Thymus (tissue), 11 donors: ENCODE results near the gene ITPR1. TPM values are rescaled to one million over a fixed set of nuclear protein-coding genes. Genes with fewer than 3 reads are reported as not detected.

ENCODE experiments used
- DNase-seq, 9 donors: peaks; one replicate each; pipeline ENCODE4 v3.0.0-alpha.2; 2013; ENCODE audit warnings: low spot score in 9 of 9, low read depth in 6 of 9, missing footprints in 1 of 9
- H3K27ac ChIP-seq, 2 donors: one replicate each; pipeline ENCODE4 v1.5.1; 2013; ENCODE audit warnings: control low read depth in 1 of 2, low read depth in 1 of 2, low read length in 1 of 2, mild to moderate bottlenecking in 1 of 2, moderate library complexity in 1 of 2
- H3K27me3 ChIP-seq, 2 donors: one replicate each; pipeline ENCODE4 v1.5.1; 2013; ENCODE audit warnings: low read length in 1 of 2; ENCODE audit not compliant: control insufficient read depth in 2 of 2, insufficient read depth in 1 of 2
- H3K36me3 ChIP-seq, 2 donors: one replicate each; pipeline ENCODE4 v1.5.1; 2013; ENCODE audit warnings: low read length in 1 of 2, mild to moderate bottlenecking in 1 of 2, moderate library complexity in 1 of 2; ENCODE audit not compliant: control insufficient read depth in 2 of 2, insufficient read depth in 2 of 2
- H3K4me1 ChIP-seq, 2 donors: one replicate each; pipeline ENCODE4 v1.5.1; 2013; ENCODE audit warnings: low read length in 2 of 2; ENCODE audit not compliant: control insufficient read depth in 2 of 2, insufficient read depth in 2 of 2
- H3K4me3 ChIP-seq, 2 donors: one replicate each; pipeline ENCODE4 v1.5.1; 2013; ENCODE audit warnings: low read length in 2 of 2, control low read depth in 1 of 2, mild to moderate bottlenecking in 1 of 2
- H3K9me3 ChIP-seq, 2 donors: one replicate each; pipeline ENCODE4 v1.5.1; 2013; ENCODE audit warnings: low read length in 1 of 2, mild to moderate bottlenecking in 1 of 2; ENCODE audit not compliant: control insufficient read depth in 2 of 2, insufficient read depth in 1 of 2
- WGBS: extraction: QIAGEN DNeasy Blood & Tissue Kit; methylation state at CpG from one replicate; pipeline ENCODE4 v1.1.7; 2013; 5-methylcytosine and 5-hydroxymethylcytosine counted together
- polyA plus RNA-seq: library from polyadenylated mRNA; stranded (reverse); fragments of 200-250 nt; gene quantifications from one replicate; pipeline ENCODE4 v1.2.3, GENCODE V29; 2013
- total RNA-seq: library from RNA; stranded (reverse); fragments of 120-200 nt; gene quantifications from one replicate; pipeline ENCODE4 v1.2.4, GENCODE V29; 2013
- donor health status: healthy.

ITPR1 gene
- total and polyA plus RNA-seq, 2 donors = 23.9 to 36.6 TPM

- H3K4me1 ChIP-seq = no peaks in the 10 kb centered on the region
- H3K36me3 ChIP-seq = peaks cover 36 to 71% of the 10 kb centered on the region in 2 donors
- H3K27ac ChIP-seq = no peak overlapping the region
- no peaks in the 10 kb centered on the region for H3K9me3 ChIP-seq
- H3K4me3 ChIP-seq = no peak overlapping the region
- no peaks in the 10 kb centered on the region for H3K27me3 ChIP-seq
- DNase-seq = no peak
- 81% methylated on average over 4 of the region's 4 CpGs for WGBS
Observed at GRCh38 chr3:4704552-4704951, 211.4 kb downstream of the ITPR1 start.

GRCh38 chr3:4707324-4707723, 214.2 kb downstream of the ITPR1 start:
- H3K27me3 ChIP-seq = no peaks in the 10 kb centered on the region
- DNase-seq = no peak
- no peaks in the 10 kb centered on the region for H3K4me1 ChIP-seq
- no peaks in the 10 kb centered on the region for H3K9me3 ChIP-seq
- no peak overlapping the region for H3K4me3 ChIP-seq
- peaks cover 31 to 60% of the 10 kb centered on the region in 2 donors for H3K36me3 ChIP-seq
- WGBS = 98% methylated on average over 4 of the region's 4 CpGs
- H3K27ac ChIP-seq = no peak overlapping the region

- Histone ChIP-seq H3K4me1 (no peaks in the 10 kb centered on the region), H3K9me3 (no peaks in the 10 kb centered on the region), H3K4me3 (no peak overlapping the region), H3K36me3 (peaks cover 24 to 60% of the 10 kb centered on the region in 2 donors), H3K27ac (no peak overlapping the region), H3K27me3 (no peaks in the 10 kb centered on the region)
- no peak for DNase-seq
- 80% methylated on average over 7 of the region's 7 CpGs for WGBS
Observed at GRCh38 chr3:4708230-4708629, 215.1 kb downstream of the ITPR1 start.

GRCh38 chr3:4709341-4709740, 216.2 kb downstream of the ITPR1 start:
- WGBS = 81% methylated on average over 1 of the region's 1 CpG
- DNase-seq = no peak
- peaks cover 0 to 3% of the 10 kb centered on the region in 2 donors for H3K9me3 ChIP-seq

GRCh38 chr3:4710191-4710590, 217.0 kb downstream of the ITPR1 start:
- Histone ChIP-seq H3K4me1 (no peaks in the 10 kb centered on the region), H3K27ac (no peak overlapping the region), H3K9me3 (peaks cover 0 to 3% of the 10 kb centered on the region in 2 donors), H3K36me3 (peaks cover 29 to 62% of the 10 kb centered on the region in 2 donors), H3K4me3 (no peak overlapping the region), H3K27me3 (no peaks in the 10 kb centered on the region)
- 97% methylated on average over 16 of the region's 16 CpGs for WGBS
- DNase-seq = no peak

More at GRCh38 chr3:4709341-4709740, 216.2 kb downstream of the ITPR1 start:
- H3K27me3 ChIP-seq = no peaks in the 10 kb centered on the region
- peaks cover 27 to 59% of the 10 kb centered on the region in 2 donors for H3K36me3 ChIP-seq
- no peaks in the 10 kb centered on the region for H3K4me1 ChIP-seq
- no peak overlapping the region for H3K27ac ChIP-seq
- H3K4me3 ChIP-seq = no peak overlapping the region

- H3K4me3 ChIP-seq = no peak overlapping the region
- no peaks in the 10 kb centered on the region for H3K27me3 ChIP-seq
- 32% methylated on average over 1 of the region's 1 CpG for WGBS
- H3K36me3 ChIP-seq = peaks cover 24 to 49% of the 10 kb centered on the region in 2 donors
- DNase-seq = no peak
- no peaks in the 10 kb centered on the region for H3K4me1 ChIP-seq
- H3K27ac ChIP-seq = no peak overlapping the region
- peaks cover 0 to 3% of the 10 kb centered on the region in 2 donors for H3K9me3 ChIP-seq
Observed at GRCh38 chr3:4711680-4711992, 218.5 kb downstream of the ITPR1 start.

GRCh38 chr3:4712109-4712508, 219.0 kb downstream of the ITPR1 start:
- Histone ChIP-seq H3K4me1 (no peaks in the 10 kb centered on the region), H3K4me3 (no peak overlapping the region), H3K36me3 (peaks cover 24 to 52% of the 10 kb centered on the region in 2 donors), H3K27ac (no peak overlapping the region), H3K9me3 (peaks cover 0 to 3% of the 10 kb centered on the region in 2 donors), H3K27me3 (no peaks in the 10 kb centered on the region)
- no peak for DNase-seq
- WGBS = 93% methylated on average over 7 of the region's 7 CpGs

GRCh38 chr3:4714045-4714444, 220.9 kb downstream of the ITPR1 start:
- Histone ChIP-seq H3K9me3 (peaks cover 0 to 3% of the 10 kb centered on the region in 2 donors), H3K36me3 (peaks cover 22 to 41% of the 10 kb centered on the region in 2 donors), H3K4me1 (no peaks in the 10 kb centered on the region), H3K27ac (no peak overlapping the region), H3K4me3 (no peak overlapping the region), H3K27me3 (no peaks in the 10 kb centered on the region)
- WGBS = over 99% methylated on average over 7 of the region's 7 CpGs
- DNase-seq = no peak

GRCh38 chr3:4716266-4716665, 223.1 kb downstream of the ITPR1 start:
- Histone ChIP-seq H3K9me3 (peaks cover 0 to 3% of the 10 kb centered on the region in 2 donors), H3K27ac (no peak overlapping the region), H3K4me3 (no peak overlapping the region), H3K27me3 (no peaks in the 10 kb centered on the region), H3K36me3 (peaks cover 22 to 41% of the 10 kb centered on the region in 2 donors), H3K4me1 (peaks cover 0 to 7% of the 10 kb centered on the region in 2 donors)
- no peak for DNase-seq
- 92% methylated on average over 1 of the region's 1 CpG for WGBS
